Esophagus squamous epithelium (tissue), 5 donors: ENCODE results near the gene RAET1E. TPM values are rescaled to one million over a fixed set of nuclear protein-coding genes. Genes with fewer than 3 reads are reported as not detected.

ENCODE experiments used
- DNase-seq: peaks from one replicate; lab custom pipeline; 2025; lab: John Stamatoyannopoulos, UW
- H3K27ac ChIP-seq, 4 donors: fragments of 200-600 bp; sonication (generic); one replicate each; pipeline ENCODE4 v1.5.1; 2016 to 2019; ENCODE audit warnings: mild to moderate bottlenecking in 1 of 4
- H3K27me3 ChIP-seq, 4 donors: fragments of 200-600 bp; sonication (generic); 1 replicate in 3 of 4; 2 replicates in 1 of 4; pipeline versions ENCODE4 v1.5.1 to v1.6.0; 2017 to 2021; ENCODE audit warnings: antibody characterized with exemption in 1 of 4
- H3K36me3 ChIP-seq, 3 donors: fragments of 200-600 bp; sonication (generic); one replicate each; pipeline ENCODE4 v1.5.1; 2016 to 2019
- H3K4me1 ChIP-seq, 3 donors: fragments of 200-600 bp; sonication (generic); one replicate each; pipeline ENCODE4 v1.5.1; 2017 to 2019
- H3K4me3 ChIP-seq, 4 donors: fragments of 200-600 bp; sonication (generic); 1 replicate in 3 of 4; 2 replicates in 1 of 4; pipeline ENCODE4 v1.5.1; 2016 to 2019; ENCODE audit warnings: mild to moderate bottlenecking in 2 of 4, moderate library complexity in 1 of 4
- H3K9me3 ChIP-seq, 3 donors: fragments of 200-600 bp; sonication (generic); one replicate each; pipeline ENCODE4 v1.5.1; 2016 to 2019
- POLR2A ChIP-seq, 4 donors: fragments of 450-650 bp; IDR thresholded peaks; one replicate each; pipeline ENCODE4 v1.6.1; 2017; ENCODE audit warnings: antibody characterized with exemption in 4 of 4, mild to moderate bottlenecking in 4 of 4, moderate library complexity in 3 of 4
- WGBS, 2 donors: methylation state at CpG; one replicate each; pipeline ENCODE4 v1.1.5; 2018; 5-methylcytosine and 5-hydroxymethylcytosine counted together
- intact Hi-C: fragments of 100-400 bp; cut with DNase I; formaldehyde crosslinking; loops from one replicate; pipeline ENCODE4 v1.15.0; 2022
- total RNA-seq, 4 donors: library from RNA; depleted of rRNA; stranded (reverse); fragments of >200 nt; gene quantifications; one replicate each; pipeline ENCODE4 v1.1.0, GENCODE V29; 2016
- TF ChIP-seq, protein P1 (sequence below), 6 experiments: fragments of 450-650 bp in 4 of 6; fragments of 200-600 bp in 2 of 6; sonication (generic) in 2 of 6; IDR thresholded peaks; one replicate each; pipeline ENCODE4 v1.5.1; 2016 to 2019; ENCODE audit warnings: antibody characterized with exemption in 6 of 6, mild to moderate bottlenecking in 4 of 6, moderate library complexity in 4 of 6
- donor health status: DM: yes; HTN: yes; CAD: no.

The RAET1E gene
- total RNA-seq, 4 donors from 2014 or later, result 50.1 to 90.1 (median 67.9) TPM

GRCh38 chr6:149899486-149899885 lies 1.6 kb upstream of the RAET1E start:
- 57 to 72% methylated on average over 6 of the region's 6 CpGs for WGBS, 2 donors
- H3K27me3 ChIP-seq, result no peaks in the 10 kb centered on the region
- peak overlapping the region; percentile 84 to 95 (median 90) for H3K27ac ChIP-seq
- no peak for DNase-seq
- H3K9me3 ChIP-seq, result no peaks in the 10 kb centered on the region
- no peak overlapping the region for H3K4me3 ChIP-seq
- peaks cover 52 to 81% (median 61%) of the 10 kb centered on the region in 3 donors for H3K4me1 ChIP-seq
- intact Hi-C loops, result no loop called here
- no peaks in the 10 kb centered on the region for H3K36me3 ChIP-seq
- no peak for TF ChIP-seq POLR2A (IDR thresholded peaks at IDR 0.05)
- TF ChIP-seq, protein P1, sequence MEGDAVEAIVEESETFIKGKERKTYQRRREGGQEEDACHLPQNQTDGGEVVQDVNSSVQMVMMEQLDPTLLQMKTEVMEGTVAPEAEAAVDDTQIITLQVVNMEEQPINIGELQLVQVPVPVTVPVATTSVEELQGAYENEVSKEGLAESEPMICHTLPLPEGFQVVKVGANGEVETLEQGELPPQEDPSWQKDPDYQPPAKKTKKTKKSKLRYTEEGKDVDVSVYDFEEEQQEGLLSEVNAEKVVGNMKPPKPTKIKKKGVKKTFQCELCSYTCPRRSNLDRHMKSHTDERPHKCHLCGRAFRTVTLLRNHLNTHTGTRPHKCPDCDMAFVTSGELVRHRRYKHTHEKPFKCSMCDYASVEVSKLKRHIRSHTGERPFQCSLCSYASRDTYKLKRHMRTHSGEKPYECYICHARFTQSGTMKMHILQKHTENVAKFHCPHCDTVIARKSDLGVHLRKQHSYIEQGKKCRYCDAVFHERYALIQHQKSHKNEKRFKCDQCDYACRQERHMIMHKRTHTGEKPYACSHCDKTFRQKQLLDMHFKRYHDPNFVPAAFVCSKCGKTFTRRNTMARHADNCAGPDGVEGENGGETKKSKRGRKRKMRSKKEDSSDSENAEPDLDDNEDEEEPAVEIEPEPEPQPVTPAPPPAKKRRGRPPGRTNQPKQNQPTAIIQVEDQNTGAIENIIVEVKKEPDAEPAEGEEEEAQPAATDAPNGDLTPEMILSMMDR (IDR thresholded peaks at IDR 0.05), result peak in 1 of 6 experiments; percentile 4

- TF ChIP-seq, protein P1 (IDR thresholded peaks at IDR 0.05), result no peak
- TF ChIP-seq POLR2A (IDR thresholded peaks at IDR 0.05), result no peak
- 82% methylated on average over 9 of the region's 9 CpGs for WGBS, 2 donors
- H3K4me1 ChIP-seq, result peaks cover 52 to 77% (median 61%) of the 10 kb centered on the region in 3 donors
- no peak for DNase-seq
- H3K36me3 ChIP-seq, result no peaks in the 10 kb centered on the region
- no peaks in the 10 kb centered on the region for H3K27me3 ChIP-seq
- H3K9me3 ChIP-seq, result no peaks in the 10 kb centered on the region
- intact Hi-C loops, result no loop called here
- no peak overlapping the region for H3K4me3 ChIP-seq
- H3K27ac ChIP-seq, result peak overlapping the region; percentile 27 to 95 (median 90)
Observed at GRCh38 chr6:149898966-149899365, 1.1 kb upstream of the RAET1E start.

GRCh38 chr6:149897015-149897697 lies 757 bp downstream of the RAET1E start:
- TF ChIP-seq, protein P1 (IDR thresholded peaks at IDR 0.05), result no peak
- no peak for TF ChIP-seq POLR2A (IDR thresholded peaks at IDR 0.05)
- 19 to 21% methylated on average over 12 to 13 of the region's 13 CpGs for WGBS, 2 donors
- peak; percentile 8 for DNase-seq
- H3K27me3 ChIP-seq, result no peaks in the 10 kb centered on the region
- H3K36me3 ChIP-seq, result no peaks in the 10 kb centered on the region
- peak overlapping the region; percentile 88 to 95 (median 91) for H3K27ac ChIP-seq
- intact Hi-C loops, result no loop called here
- peaks cover 52 to 76% (median 61%) of the 10 kb centered on the region in 3 donors for H3K4me1 ChIP-seq
- no peaks in the 10 kb centered on the region for H3K9me3 ChIP-seq
- H3K4me3 ChIP-seq, result peak overlapping the region; percentile 8 to 58 (median 34)

DNA sequence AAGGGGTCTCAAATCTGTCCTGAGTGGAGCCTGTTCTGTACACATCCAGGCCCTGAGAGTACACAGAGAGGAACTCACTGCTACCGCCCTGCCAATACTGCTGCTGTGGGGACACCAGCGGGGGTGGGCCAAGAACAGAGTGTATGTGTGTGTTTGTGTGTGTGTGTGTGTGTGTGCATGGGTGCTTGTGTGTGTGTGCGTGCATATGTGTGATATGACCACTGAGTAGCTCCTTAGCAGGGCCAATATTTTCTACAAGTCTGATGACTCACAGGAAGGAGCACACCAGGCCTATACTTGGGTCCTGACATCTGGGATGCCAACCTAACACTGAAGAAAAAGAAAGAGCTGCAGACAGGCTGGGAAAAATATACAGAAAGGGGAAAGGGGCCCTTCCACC lies 1.4 kb downstream of the RAET1E start:
- no peaks in the 10 kb centered on the region for H3K9me3 ChIP-seq
- H3K27me3 ChIP-seq, result no peaks in the 10 kb centered on the region
- no peak for TF ChIP-seq POLR2A (IDR thresholded peaks at IDR 0.05)
- TF ChIP-seq, protein P1 (IDR thresholded peaks at IDR 0.05), result no peak
- no peak for DNase-seq
- H3K27ac ChIP-seq, result peak overlapping the region; percentile 88 to 95 (median 91)
- H3K4me3 ChIP-seq, result peak overlapping the region in 2 of 4 donors; percentile 43 to 58
- no peaks in the 10 kb centered on the region for H3K36me3 ChIP-seq
- 80 to 94% methylated on average over 1 to 3 of the region's 3 CpGs for WGBS, 2 donors
- H3K4me1 ChIP-seq, result peaks cover 52 to 72% (median 60%) of the 10 kb centered on the region in 3 donors
- intact Hi-C loops, result no loop called here

GRCh38 chr6:149895833-149896271 lies 2.1 kb downstream of the RAET1E start:
- Histone ChIP-seq H3K4me3 (peak overlapping the region in 2 of 4 donors; percentile 23 to 43), H3K36me3 (no peaks in the 10 kb centered on the region), H3K4me1 (peaks cover 49 to 72% (median 54%) of the 10 kb centered on the region in 3 donors), H3K27me3 (no peaks in the 10 kb centered on the region), H3K9me3 (no peaks in the 10 kb centered on the region), H3K27ac (peak overlapping the region; percentile 88 to 95 (median 91))
- intact Hi-C loops, result no loop called here
- WGBS, 2 donors, result 36 to 63% methylated on average over 2 to 4 of the region's 5 CpGs
- no peak for TF ChIP-seq POLR2A (IDR thresholded peaks at IDR 0.05)
- TF ChIP-seq, protein P1 (IDR thresholded peaks at IDR 0.05), result no peak
- no peak for DNase-seq
